ENCODE measurements around the gene BRMS1L. TPM values are rescaled to one million over a fixed set of nuclear protein-coding genes. Genes with fewer than 3 reads are reported as not detected.

The BRMS1L gene
- total and polyA plus RNA-seq, 9 of the 15 experiments (the other 6 are each of a cell fraction or from before 2014, with no cell fraction given) = 1.2 to 4.7 (median 3.3) TPM

- no peak for TF ChIP-seq TOE1 (IDR thresholded peaks at IDR 0.05; ENCODE audit: borderline replicate concordance)
- TF ChIP-seq TOE1 (CRISPR knock-in tag; IDR thresholded peaks at IDR 0.05; ENCODE audit: borderline replicate concordance, low read depth) = no peak
- TF ChIP-seq ZNF316 (IDR thresholded peaks at IDR 0.05) = peak; percentile 44
- intact Hi-C loops (cut with micrococcal nuclease) = no loop called here
- FAIRE-seq (no peak), DNase-seq (ENCODE audit: extremely low read depth in 1 of 4, low spot score in 3 of 4) (no peak), ATAC-seq (no peak)
- BruUV-seq (replicated peaks) = no TSS peak
- H3K79me2 ChIP-seq (ENCODE audit: control insufficient read depth, insufficient read depth, low read length) = no peaks in the 10 kb centered on the region
- H2AFZ ChIP-seq (ENCODE audit: low read depth, low read length) = no peak overlapping the region
- H3K4me1 ChIP-seq (replicated peaks in 1 of 2; ENCODE audit: control insufficient read depth in 2 of 2, insufficient read depth in 2 of 2, low read length in 2 of 2) = no peaks in the 10 kb centered on the region
- no peak overlapping the region for H3K4me3 ChIP-seq
- H3K27ac ChIP-seq (ENCODE audit: extremely low read depth, low read depth, low read length) = no peak overlapping the region
- no peak overlapping the region for H3K9ac ChIP-seq (ENCODE audit: insufficient read depth in 1 of 2, low read depth in 2 of 2, low read length in 2 of 2)
- H4K20me1 ChIP-seq (replicated peaks; ENCODE audit: control insufficient read depth, insufficient read depth, low read length) = no peaks in the 10 kb centered on the region
- POLR2A ChIA-PET = no interaction called here
- H3K27me3 ChIP-seq (ENCODE audit: control insufficient read depth in 2 of 2, insufficient read depth in 2 of 2, low read length in 2 of 2) = no peaks in the 10 kb centered on the region
- H3K4me2 ChIP-seq (ENCODE audit: insufficient read depth, low read length) = no peak overlapping the region
- no peaks in the 10 kb centered on the region for H3K36me3 ChIP-seq (ENCODE audit: control insufficient read depth, insufficient read depth, low read length)
- no peaks in the 10 kb centered on the region for H3K9me3 ChIP-seq (replicated peaks; ENCODE audit: control insufficient read depth, insufficient read depth, low read depth, low read length)
- 0% methylated on average over 4 of the region's 4 CpGs for WGBS (ENCODE audit: insufficient coverage, low coverage, missing lambda C conversion rate)
- in situ Hi-C loops (cut with MboI) = no loop called here
- CTCF ChIA-PET (ENCODE audit: low intra/inter-chr PET ratio) = no interaction called here
- H3K9me1 ChIP-seq (ENCODE audit: control insufficient read depth, insufficient read depth, low read length) = no peaks in the 10 kb centered on the region
These were observed 85.0 kb downstream of the BRMS1L start for GRCh38 chr14:35911097-35911496.

GRCh38 chr14:35915185-35915584 lies 89.0 kb downstream of the BRMS1L start:
- Histone ChIP-seq H3K4me1 (replicated peaks in 1 of 2; ENCODE audit: control insufficient read depth in 2 of 2, insufficient read depth in 2 of 2, low read length in 2 of 2) (no peaks in the 10 kb centered on the region), H3K9me3 (replicated peaks; ENCODE audit: control insufficient read depth, insufficient read depth, low read depth, low read length) (no peaks in the 10 kb centered on the region), H3K4me3 (no peak overlapping the region), H2AFZ (ENCODE audit: low read depth, low read length) (no peak overlapping the region), H3K27ac (ENCODE audit: extremely low read depth, low read depth, low read length) (no peak overlapping the region), H3K27me3 (ENCODE audit: control insufficient read depth in 2 of 2, insufficient read depth in 2 of 2, low read length in 2 of 2) (no peaks in the 10 kb centered on the region), H3K4me2 (ENCODE audit: insufficient read depth, low read length) (no peak overlapping the region), H3K9ac (ENCODE audit: insufficient read depth in 1 of 2, low read depth in 2 of 2, low read length in 2 of 2) (no peak overlapping the region), H3K36me3 (ENCODE audit: control insufficient read depth, insufficient read depth, low read length) (no peaks in the 10 kb centered on the region), H4K20me1 (replicated peaks; ENCODE audit: control insufficient read depth, insufficient read depth, low read length) (no peaks in the 10 kb centered on the region), H3K79me2 (ENCODE audit: control insufficient read depth, insufficient read depth, low read length) (no peaks in the 10 kb centered on the region), H3K9me1 (ENCODE audit: control insufficient read depth, insufficient read depth, low read length) (no peaks in the 10 kb centered on the region)
- DNase-seq (ENCODE audit: extremely low read depth in 1 of 4, low spot score in 3 of 4) (no peak), ATAC-seq (no peak), FAIRE-seq (no peak)
- ChIA-PET POLR2A (no interaction called here), CTCF (ENCODE audit: low intra/inter-chr PET ratio) (no interaction called here)
- intact Hi-C loops (cut with micrococcal nuclease) = no loop called here
- no TSS peak for BruUV-seq (replicated peaks)
- WGBS (ENCODE audit: insufficient coverage, low coverage, missing lambda C conversion rate) = 2% methylated on average over 4 of the region's 4 CpGs
- in situ Hi-C loops (cut with MboI) = no loop called here
- no peak for TF ChIP-seq E4F1 (CRISPR knock-in tag; IDR thresholded peaks at IDR 0.05; ENCODE audit: borderline replicate concordance)
- no peak for TF ChIP-seq ATF1 (CRISPR knock-in tag; IDR thresholded peaks at IDR 0.05)
- no peak for TF ChIP-seq ATF1 (tag; IDR thresholded peaks at IDR 0.05)
- no peak for TF ChIP-seq ZNF347 (CRISPR knock-in tag; IDR thresholded peaks at IDR 0.05; ENCODE audit: low read depth)
- TF ChIP-seq RREB1 (CRISPR knock-in tag; IDR thresholded peaks at IDR 0.05) = no peak

Data from K562 (cell line).